IPS-18a (cell line): ENCODE results near the gene MSX2.
A peak's percentile ranks its signal among the peaks of the same experiment; 100 is the strongest.
"Not testable (repeated sequence)": the region's sequence is repeated elsewhere in the genome, so short reads cannot be mapped to it uniquely, and the experiment has no call there.

Source experiments
- H3K27ac ChIP-seq: one replicate; pipeline ENCODE4 v1.5.1; 2013; ENCODE audit warnings: low read length
- H3K27me3 ChIP-seq: one replicate; pipeline ENCODE4 v1.6.1; 2013; ENCODE audit warnings: mild to moderate bottlenecking, low read length; ENCODE audit not compliant: control insufficient read depth, insufficient read depth
- H3K36me3 ChIP-seq: one replicate; pipeline ENCODE4 v1.6.1; 2013; ENCODE audit warnings: low read depth, low read length; ENCODE audit not compliant: control insufficient read depth
- H3K4me1 ChIP-seq: one replicate; pipeline ENCODE4 v1.6.1; 2013; ENCODE audit warnings: low read depth, low read length; ENCODE audit not compliant: control insufficient read depth
- H3K4me3 ChIP-seq: one replicate; pipeline ENCODE4 v1.5.1; 2013; ENCODE audit warnings: low read length
- H3K9ac ChIP-seq: one replicate; pipeline ENCODE4 v1.6.1; 2013; ENCODE audit warnings: mild to moderate bottlenecking, low read length, moderate library complexity
- H3K9me3 ChIP-seq: one replicate; pipeline ENCODE4 v1.6.1; 2013; ENCODE audit warnings: low read depth, low read length; ENCODE audit not compliant: control insufficient read depth

MSX2 gene

DNA sequence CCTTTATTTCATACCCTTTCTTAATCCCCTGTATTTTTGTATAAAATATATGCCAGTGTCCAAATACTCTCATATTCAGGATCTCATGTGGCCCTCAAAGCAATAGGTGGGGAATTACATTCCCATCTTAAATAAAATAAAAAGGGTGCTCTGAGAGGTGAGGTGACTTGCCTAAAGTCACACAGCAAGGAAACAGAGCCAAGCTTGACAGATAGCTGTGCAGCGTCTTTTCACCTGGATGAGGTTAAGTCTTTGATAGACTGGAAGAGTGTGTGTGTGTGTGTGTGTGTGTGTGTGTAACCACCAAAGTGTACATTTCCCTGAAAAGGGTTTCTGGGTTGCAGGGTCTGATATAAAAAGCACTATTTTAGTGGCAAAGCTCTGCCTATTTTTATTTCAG is 12.4 kb downstream of the MSX2 start:
- no peak overlapping the region for H3K9ac ChIP-seq
- H3K27me3 ChIP-seq = peaks cover 73% of the 10 kb centered on the region
- no peak overlapping the region for H3K27ac ChIP-seq
- H3K4me1 ChIP-seq = peaks cover 18% of the 10 kb centered on the region
- no peaks in the 10 kb centered on the region for H3K9me3 ChIP-seq
- no peak overlapping the region for H3K4me3 ChIP-seq
- no peaks in the 10 kb centered on the region for H3K36me3 ChIP-seq

- Histone ChIP-seq H3K27me3 (peaks cover 67% of the 10 kb centered on the region), H3K4me1 (peaks cover 13% of the 10 kb centered on the region), H3K9ac (no peak overlapping the region), H3K36me3 (no peaks in the 10 kb centered on the region), H3K4me3 (no peak overlapping the region), H3K27ac (no peak overlapping the region), H3K9me3 (no peaks in the 10 kb centered on the region)
Measured at GRCh38 chr5:174737330-174737729, 12.9 kb downstream of the MSX2 start.

GRCh38 chr5:174741352-174741751 is 17.0 kb downstream of the MSX2 start:
- peaks cover 37% of the 10 kb centered on the region for H3K27me3 ChIP-seq
- no peaks in the 10 kb centered on the region for H3K4me1 ChIP-seq
- no peaks in the 10 kb centered on the region for H3K36me3 ChIP-seq
- no peak overlapping the region for H3K9ac ChIP-seq
- H3K9me3 ChIP-seq = no peaks in the 10 kb centered on the region
- no peak overlapping the region for H3K27ac ChIP-seq
- H3K4me3 ChIP-seq = no peak overlapping the region

GRCh38 chr5:174744896-174745295 is 20.5 kb downstream of the MSX2 start:
- H3K27me3 ChIP-seq = peaks cover 32% of the 10 kb centered on the region
- H3K4me1 ChIP-seq = no peaks in the 10 kb centered on the region

GRCh38 chr5:174745590-174746103 is 21.3 kb downstream of the MSX2 start:
- Histone ChIP-seq H3K4me1 (no peaks in the 10 kb centered on the region), H3K4me3 (no peak overlapping the region), H3K9ac (no peak overlapping the region), H3K27me3 (peaks cover 39% of the 10 kb centered on the region), H3K27ac (no peak overlapping the region), H3K9me3 (no peaks in the 10 kb centered on the region), H3K36me3 (no peaks in the 10 kb centered on the region)

More at GRCh38 chr5:174744896-174745295, 20.5 kb downstream of the MSX2 start:
- no peak overlapping the region for H3K27ac ChIP-seq
- H3K9ac ChIP-seq = no peak overlapping the region
- H3K9me3 ChIP-seq = no peaks in the 10 kb centered on the region
- H3K36me3 ChIP-seq = no peaks in the 10 kb centered on the region
- no peak overlapping the region for H3K4me3 ChIP-seq

- no peaks in the 10 kb centered on the region for H3K36me3 ChIP-seq
- H3K9me3 ChIP-seq = no peaks in the 10 kb centered on the region
- H3K4me1 ChIP-seq = no peaks in the 10 kb centered on the region
- peaks cover 69% of the 10 kb centered on the region for H3K27me3 ChIP-seq
- no peak overlapping the region for H3K27ac ChIP-seq
- peak overlapping the region; percentile 72 for H3K4me3 ChIP-seq
- H3K9ac ChIP-seq = peak overlapping the region; percentile 31
Measured at GRCh38 chr5:174750711-174751110, 26.3 kb downstream of the MSX2 start.

- Histone ChIP-seq H3K4me1 (no peaks in the 10 kb centered on the region), H3K4me3 (peak overlapping the region; percentile 72), H3K27ac (no peak overlapping the region), H3K27me3 (peaks cover 65% of the 10 kb centered on the region), H3K9me3 (no peaks in the 10 kb centered on the region), H3K9ac (peak overlapping the region; percentile 31), H3K36me3 (no peaks in the 10 kb centered on the region)
Measured at GRCh38 chr5:174751154-174752000, 27.0 kb downstream of the MSX2 start.

GRCh38 chr5:174752121-174752520 is 27.7 kb downstream of the MSX2 start:
- no peaks in the 10 kb centered on the region for H3K4me1 ChIP-seq
- H3K9me3 ChIP-seq = no peaks in the 10 kb centered on the region
- H3K4me3 ChIP-seq = peak overlapping the region; percentile 72
- no peak overlapping the region for H3K9ac ChIP-seq
- H3K27ac ChIP-seq = no peak overlapping the region
- H3K36me3 ChIP-seq = no peaks in the 10 kb centered on the region
- peaks cover 63% of the 10 kb centered on the region for H3K27me3 ChIP-seq

DNA sequence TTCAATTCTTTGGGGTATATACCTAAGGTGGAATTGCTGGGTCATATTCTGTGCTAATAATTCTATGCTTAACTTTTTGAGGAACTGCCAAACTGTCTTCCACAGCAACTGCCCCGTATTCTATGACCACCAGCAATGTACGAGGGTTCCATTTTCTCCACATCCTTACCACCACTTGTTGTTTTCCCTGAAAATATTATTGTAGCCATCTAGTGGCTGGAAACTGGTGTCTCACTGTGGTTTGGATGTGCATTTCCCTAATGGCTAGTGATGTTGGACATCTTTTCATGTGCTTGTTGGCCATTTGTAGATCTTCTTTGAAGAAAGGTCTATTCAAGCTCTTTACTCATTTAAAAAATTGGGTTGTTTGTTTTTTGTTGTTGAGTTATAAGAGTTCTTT is 30.7 kb downstream of the MSX2 start:
- no peaks in the 10 kb centered on the region for H3K4me1 ChIP-seq
- no peak overlapping the region for H3K9ac ChIP-seq
- no peak overlapping the region for H3K27ac ChIP-seq
- no peak overlapping the region for H3K4me3 ChIP-seq
- H3K27me3 ChIP-seq = peaks cover 41% of the 10 kb centered on the region
- no peaks in the 10 kb centered on the region for H3K9me3 ChIP-seq
- H3K36me3 ChIP-seq = no peaks in the 10 kb centered on the region

DNA sequence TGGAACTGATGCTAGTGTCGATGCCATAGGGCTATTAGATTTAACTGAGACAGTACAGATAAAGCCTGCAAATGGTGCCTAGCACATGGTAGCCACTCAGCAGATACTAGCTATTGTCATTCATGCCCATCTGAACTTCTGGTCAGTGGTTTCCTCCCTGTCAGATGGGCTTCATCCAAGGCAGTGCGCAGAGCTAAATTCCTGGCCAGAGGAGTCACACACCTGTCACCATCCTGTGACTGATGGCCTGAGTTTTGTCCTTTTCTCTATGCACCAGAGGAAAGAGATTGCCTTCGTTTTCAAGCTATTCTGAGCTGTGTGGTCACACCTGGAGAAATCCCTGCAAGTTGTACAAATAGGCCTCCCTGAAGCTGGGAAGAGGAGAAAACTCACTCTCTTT is 34.7 kb downstream of the MSX2 start:
- no peaks in the 10 kb centered on the region for H3K4me1 ChIP-seq
- no peak overlapping the region for H3K4me3 ChIP-seq
- no peaks in the 10 kb centered on the region for H3K36me3 ChIP-seq
- no peak overlapping the region for H3K27ac ChIP-seq
- H3K9me3 ChIP-seq = no peaks in the 10 kb centered on the region
- no peak overlapping the region for H3K9ac ChIP-seq
- H3K27me3 ChIP-seq = peaks cover 2% of the 10 kb centered on the region

- H3K9ac ChIP-seq = no peak overlapping the region
- H3K36me3 ChIP-seq = no peaks in the 10 kb centered on the region
- no peak overlapping the region for H3K4me3 ChIP-seq
- no peaks in the 10 kb centered on the region for H3K9me3 ChIP-seq
- H3K4me1 ChIP-seq = no peaks in the 10 kb centered on the region
- H3K27me3 ChIP-seq = no peaks in the 10 kb centered on the region
- no peak overlapping the region for H3K27ac ChIP-seq
Measured at GRCh38 chr5:174760721-174761120, 36.3 kb downstream of the MSX2 start.

DNA sequence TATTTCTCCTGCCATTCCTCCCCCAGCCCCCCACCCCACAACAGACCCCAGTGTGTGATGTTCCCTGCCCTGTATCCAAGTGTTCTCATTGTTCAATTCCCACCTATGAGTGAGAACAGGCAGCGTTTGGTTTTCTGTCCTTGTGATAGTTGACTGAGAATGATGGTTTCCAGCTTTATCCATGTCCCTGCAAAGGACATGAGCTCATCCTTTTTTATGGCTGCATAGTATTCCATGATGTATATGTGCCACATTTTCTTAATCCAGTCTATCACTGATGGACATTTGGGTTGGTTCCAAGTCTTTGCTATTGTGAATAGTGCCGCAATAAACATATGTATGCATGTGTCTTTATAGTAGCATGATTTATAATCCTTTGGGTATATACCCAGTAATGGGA is 37.0 kb downstream of the MSX2 start:
- H3K27me3 ChIP-seq = not testable (repeated sequence)

More for the DNA sequence above, 37.0 kb downstream of the MSX2 start:
- not testable (repeated sequence) for H3K4me3 ChIP-seq, H3K9me3 ChIP-seq, H3K9ac ChIP-seq, H3K4me1 ChIP-seq, H3K36me3 ChIP-seq, H3K27ac ChIP-seq
